SK-N-MC (cell line): Measurements from ENCODE around the gene GPR137B.

Experiments used
- EZH2 ChIP-seq: fragments of 200-600 bp; sonication (generic); IDR thresholded peaks from one replicate; pipeline ENCODE4 v1.6.1; 2017; ENCODE audit warnings: antibody characterized with exemption
- POLR2AphosphoS5 ChIP-seq: IDR thresholded peaks from 2 replicates; pipeline ENCODE4 v1.6.1; 2012; ENCODE audit warnings: mild to moderate bottlenecking, low read depth, low read length, borderline replicate concordance

DNA sequence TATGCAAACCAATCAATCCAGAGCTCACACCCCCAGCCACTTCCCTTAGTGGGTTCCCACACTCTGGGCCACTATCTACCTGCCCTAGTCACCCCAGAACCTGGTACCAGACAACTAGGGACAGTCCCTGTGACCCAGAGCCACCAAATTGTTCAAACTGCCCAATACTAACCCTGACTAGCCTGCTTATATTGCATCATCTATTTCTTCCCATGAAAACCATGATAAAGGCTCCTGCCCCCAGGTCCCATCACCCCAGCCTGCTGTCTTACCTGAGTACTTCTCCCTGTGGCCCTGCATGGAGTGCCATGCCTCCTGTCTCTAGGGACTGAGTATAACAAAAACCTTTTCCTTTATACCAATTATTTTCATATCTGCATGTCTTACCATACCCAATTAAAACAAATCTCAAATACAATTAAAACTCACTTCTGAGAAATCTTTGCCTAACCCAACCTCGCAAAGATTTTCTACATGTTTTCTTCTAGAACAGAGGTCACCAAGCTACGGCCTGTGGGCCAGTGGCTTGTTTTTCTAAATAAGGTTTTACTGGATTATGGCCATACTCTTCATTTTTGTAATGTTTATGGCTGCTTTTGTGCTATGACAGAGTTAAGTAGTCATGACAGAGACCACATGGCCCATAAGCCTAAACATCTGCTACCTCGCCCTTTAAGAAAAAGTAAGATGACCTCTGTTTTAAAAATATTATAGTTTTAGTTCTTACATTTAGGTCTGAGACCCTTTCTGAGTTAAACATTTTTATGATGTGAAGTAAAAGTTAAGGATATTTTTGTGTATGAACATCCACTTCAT, 46.4 kb upstream of the GPR137B start:
- TF ChIP-seq POLR2AphosphoS5 (no peak), EZH2 (no peak)
